HEK293T (cell line): ENCODE measurements around the gene RORB.

ENCODE experiments used
- CTCF ChIA-PET: fragments of 350-600 bp; formaldehyde crosslinking; extraction: SDS; loops from one replicate; lab custom pipeline; 2021; ENCODE audit warnings: antibody characterized with exemption, inconsistent platforms; lab: Yijun Ruan, JAX
- POLR2A ChIA-PET: fragments of 350-600 bp; formaldehyde crosslinking; extraction: SDS; loops from one replicate; lab custom pipeline; 2020; ENCODE audit warnings: antibody characterized with exemption, inconsistent platforms; lab: Yijun Ruan, JAX
- DNase-seq: peaks from one replicate; pipeline ENCODE4 v3.0.0; 2012; ENCODE audit warnings: mixed read lengths; ENCODE audit errors: extremely low spot score
- ARNT ChIP-seq: fragments of 450-650 bp; IDR thresholded peaks from 2 replicates; pipeline ENCODE4 v1.6.1; 2017; ENCODE audit warnings: mild to moderate bottlenecking
- BHLHE40 ChIP-seq: fragments of 450-650 bp; IDR thresholded peaks from 2 replicates; pipeline ENCODE4 v1.6.1; 2016; ENCODE audit warnings: mild to moderate bottlenecking, moderate library complexity, borderline replicate concordance
- CTBP1 ChIP-seq: fragments of 450-650 bp; IDR thresholded peaks from 2 replicates; pipeline ENCODE4 v1.6.1; 2016; ENCODE audit warnings: borderline replicate concordance
- ELF4 ChIP-seq: fragments of 450-650 bp; IDR thresholded peaks from 2 replicates; pipeline ENCODE4 v1.6.1; 2017; ENCODE audit warnings: antibody characterized with exemption
- FOXA1 ChIP-seq: fragments of 450-650 bp; IDR thresholded peaks from 2 replicates; pipeline ENCODE4 v1.6.1; 2016; ENCODE audit warnings: mild to moderate bottlenecking
- FOXK2 ChIP-seq: fragments of 450-650 bp; IDR thresholded peaks from 2 replicates; pipeline ENCODE4 v1.6.1; 2016; ENCODE audit warnings: mild to moderate bottlenecking
- FOXM1 ChIP-seq: fragments of 450-650 bp; IDR thresholded peaks from 2 replicates; pipeline ENCODE4 v1.6.1; 2017; ENCODE audit warnings: mild to moderate bottlenecking, borderline replicate concordance
- HDGF ChIP-seq: fragments of 450-650 bp; IDR thresholded peaks from 2 replicates; pipeline ENCODE4 v1.6.1; 2017; ENCODE audit warnings: antibody characterized with exemption, borderline replicate concordance
- L3MBTL2 ChIP-seq: fragments of 450-650 bp; conservative IDR thresholded peaks from 2 replicates; pipeline ENCODE4 v1.6.1; 2016; ENCODE audit warnings: mild to moderate bottlenecking
- LEF1 ChIP-seq: fragments of 450-650 bp; IDR thresholded peaks from 2 replicates; pipeline ENCODE4 v1.6.1; 2017; ENCODE audit warnings: mild to moderate bottlenecking, borderline replicate concordance
- NFRKB ChIP-seq: fragments of 450-650 bp; IDR thresholded peaks from 2 replicates; pipeline ENCODE4 v1.6.1; 2016; ENCODE audit warnings: mild to moderate bottlenecking, moderate library complexity
- PKNOX1 ChIP-seq: fragments of 450-650 bp; IDR thresholded peaks from 2 replicates; pipeline ENCODE4 v1.6.1; 2016
- SP1 ChIP-seq: fragments of 450-650 bp; IDR thresholded peaks from 2 replicates; pipeline ENCODE4 v1.6.1; 2017
- SUZ12 ChIP-seq: fragments of 450-650 bp; IDR thresholded peaks from 2 replicates; pipeline ENCODE4 v1.6.1; 2016; ENCODE audit warnings: mild to moderate bottlenecking
- TARDBP ChIP-seq: fragments of 450-650 bp; IDR thresholded peaks from 2 replicates; pipeline ENCODE4 v1.6.1; 2016
- ZNF384 ChIP-seq: fragments of 450-650 bp; IDR thresholded peaks from 2 replicates; pipeline ENCODE4 v1.6.1; 2016

The RORB gene

DNA sequence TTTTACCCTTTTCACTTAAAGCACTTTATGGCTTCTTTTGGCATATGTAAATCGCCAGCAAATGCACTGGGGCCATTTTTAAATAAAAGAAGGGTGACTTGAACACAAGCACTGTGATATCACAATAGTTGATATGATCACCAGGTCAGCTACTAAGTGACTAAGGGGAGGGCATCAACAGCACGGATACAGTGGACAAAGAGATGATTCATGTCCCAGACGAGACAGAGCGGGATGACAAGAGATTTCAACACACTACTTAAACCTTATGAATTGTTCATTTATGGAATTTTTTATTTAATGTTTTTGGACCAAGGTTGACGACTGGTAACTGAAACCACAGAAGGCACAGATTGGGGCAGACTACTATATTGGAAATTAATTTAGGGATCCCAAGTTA, 54.1 kb downstream of the RORB start:
- TF ChIP-seq NFRKB = no peak
- TF ChIP-seq HDGF = no peak
- no peak for DNase-seq
- POLR2A ChIA-PET = no interaction called here
- CTCF ChIA-PET = no interaction called here

DNA sequence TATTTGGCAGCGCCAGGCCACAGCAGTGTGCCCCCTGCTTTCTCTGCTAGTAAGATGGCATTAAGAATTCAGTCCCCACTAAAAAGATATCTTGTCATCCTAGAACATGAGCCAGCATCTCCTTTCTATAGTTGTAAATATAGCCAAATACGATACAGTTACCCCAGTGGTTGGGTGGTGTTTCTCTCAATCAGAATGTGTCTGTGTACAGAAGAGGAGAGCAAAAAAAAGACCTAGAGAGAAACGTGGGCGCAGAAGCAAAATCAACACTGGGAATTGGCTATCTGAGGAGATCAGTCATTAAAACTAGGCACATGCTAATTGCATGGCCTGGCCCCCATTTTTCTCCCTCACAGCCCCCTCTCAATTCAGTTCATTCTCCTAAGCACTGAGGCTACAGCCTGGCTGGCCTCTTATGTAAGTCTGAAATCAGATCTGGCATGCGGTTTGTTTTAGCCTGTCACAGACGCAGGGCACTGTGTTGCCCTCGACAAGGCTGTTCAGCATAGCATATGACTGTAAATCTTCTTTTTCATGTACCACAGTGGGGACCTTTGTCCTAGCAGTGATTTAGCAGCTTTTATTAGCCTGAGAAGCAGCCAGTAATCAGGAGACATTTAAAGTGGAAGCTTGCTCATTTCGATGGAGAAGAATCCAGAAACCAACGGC, 57.8 kb downstream of the RORB start:
- ChIA-PET POLR2A (no interaction called here), CTCF (interaction anchor here (0.6 kb wide), 1 partner anchor 71 kb away, joined by 5 read pairs; no protein-coding TSS in a partner anchor)
- TF ChIP-seq LEF1 (no peak), PKNOX1 (peak; percentile 54)
- DNase-seq = peak; percentile 16

- CTCF ChIA-PET = no interaction called here
- TF ChIP-seq PKNOX1 (no peak), ELF4 (no peak), LEF1 (no peak), BHLHE40 (no peak), CTBP1 (no peak), TARDBP (no peak), HDGF (no peak), SP1 (no peak), ARNT (no peak), FOXM1 (no peak), SUZ12 (no peak)
- POLR2A ChIA-PET = no interaction called here
- no peak for DNase-seq
Measured at GRCh38 chr9:74555565-74555964, 58.4 kb downstream of the RORB start.

GRCh38 chr9:74556685-74557084, 59.5 kb downstream of the RORB start:
- CTCF ChIA-PET = no interaction called here
- POLR2A ChIA-PET = no interaction called here
- no peak for DNase-seq
- no peak for TF ChIP-seq HDGF
- no peak for TF ChIP-seq BHLHE40
- no peak for TF ChIP-seq TARDBP
- no peak for TF ChIP-seq FOXM1
- TF ChIP-seq ELF4 = no peak
- no peak for TF ChIP-seq SUZ12
- TF ChIP-seq NFRKB = no peak
- no peak for TF ChIP-seq ARNT
- no peak for TF ChIP-seq CTBP1
- TF ChIP-seq FOXK2 = no peak
- no peak for TF ChIP-seq LEF1
- TF ChIP-seq L3MBTL2 = no peak
- TF ChIP-seq FOXA1 = no peak
- no peak for TF ChIP-seq SP1
- TF ChIP-seq PKNOX1 = no peak
- TF ChIP-seq ZNF384 = no peak

GRCh38 chr9:74557571-74557970, 60.4 kb downstream of the RORB start:
- DNase-seq = no peak
- CTCF ChIA-PET = no interaction called here
- TF ChIP-seq ELF4 (no peak), NFRKB (no peak), PKNOX1 (no peak), LEF1 (no peak), ARNT (no peak)
- POLR2A ChIA-PET = no interaction called here

GRCh38 chr9:74562611-74563010, 65.5 kb downstream of the RORB start:
- ChIA-PET POLR2A (no interaction called here), CTCF (no interaction called here)
- TF ChIP-seq BHLHE40 (no peak), LEF1 (no peak), FOXK2 (no peak), CTBP1 (no peak), SUZ12 (no peak), HDGF (no peak), ZNF384 (no peak), FOXM1 (no peak), L3MBTL2 (no peak), SP1 (no peak), FOXA1 (no peak), NFRKB (no peak), ELF4 (no peak), ARNT (no peak), TARDBP (no peak), PKNOX1 (no peak)
- no peak for DNase-seq
